ENCODE measurements around the gene C12orf60. TPM values are rescaled to one million over a fixed set of nuclear protein-coding genes. Genes with fewer than 3 reads are reported as not detected.

The C12orf60 gene
- total RNA-seq, 1 experiment from 2014 or later: 0.54 TPM

GRCh38 chr12:14860490-14860889 is 57.0 kb downstream of the C12orf60 start:
- ATAC-seq (no peak), DNase-seq (ENCODE audit: low read depth, low spot score) (no peak)
- ChIA-PET POLR2A (no interaction called here), CTCF (no interaction called here)
- in situ Hi-C loops (cut with HindIII; ENCODE audit: low pct_unique_long_range_greater_than_20kb, low sequenced_read_pairs) (no loop called here), intact Hi-C loops (cut with micrococcal nuclease; ENCODE audit: unreplicated experiment) (no loop called here)
- Histone ChIP-seq H3K27ac (ENCODE audit: low read length) (no peak overlapping the region), H3K36me3 (ENCODE audit: control insufficient read depth, insufficient read depth, low read length) (no peaks in the 10 kb centered on the region), H3K9me3 (ENCODE audit: control insufficient read depth, insufficient read depth, low read depth, low read length) (no peaks in the 10 kb centered on the region), H3K4me1 (ENCODE audit: control insufficient read depth, insufficient read depth, low read length) (no peaks in the 10 kb centered on the region), H3K4me3 (ENCODE audit: low read depth in 2 of 2, low read length in 2 of 2) (no peak overlapping the region), H3K27me3 (ENCODE audit: control insufficient read depth, insufficient read depth, low read length) (no peaks in the 10 kb centered on the region)
- BruUV-seq (replicated peaks): no TSS peak
- TF ChIP-seq REST (IDR thresholded peaks at IDR 0.05; ENCODE audit: insufficient read depth in 1 of 2, low read depth in 2 of 2, low read length in 1 of 2) (no peak), SIN3A (IDR thresholded peaks at IDR 0.05; ENCODE audit: borderline replicate concordance, insufficient read depth, low read depth, low read length) (no peak), POLR2AphosphoS5 (IDR thresholded peaks at IDR 0.05; ENCODE audit: low read depth, low read length) (no peak), TCF7L2 (IDR thresholded peaks at IDR 0.05; ENCODE audit: low read depth, low read length) (no peak)

- intact Hi-C loops (cut with micrococcal nuclease; ENCODE audit: unreplicated experiment): no loop called here
- in situ Hi-C loops (cut with HindIII; ENCODE audit: low pct_unique_long_range_greater_than_20kb, low sequenced_read_pairs): no loop called here
- Histone ChIP-seq H3K4me1 (ENCODE audit: control insufficient read depth, insufficient read depth, low read length) (no peaks in the 10 kb centered on the region), H3K27ac (ENCODE audit: low read length) (no peak overlapping the region), H3K9me3 (ENCODE audit: control insufficient read depth, insufficient read depth, low read depth, low read length) (no peaks in the 10 kb centered on the region), H3K27me3 (ENCODE audit: control insufficient read depth, insufficient read depth, low read length) (no peaks in the 10 kb centered on the region), H3K36me3 (ENCODE audit: control insufficient read depth, insufficient read depth, low read length) (no peaks in the 10 kb centered on the region), H3K4me3 (ENCODE audit: low read depth in 2 of 2, low read length in 2 of 2) (no peak overlapping the region)
- DNase-seq (ENCODE audit: low read depth, low spot score) (no peak), ATAC-seq (no peak)
- BruUV-seq (replicated peaks): no TSS peak
- ChIA-PET CTCF (no interaction called here), POLR2A (interaction anchor here (0.6 kb wide), 1 partner anchor 687 kb away, joined by 5 read pairs; no protein-coding TSS in a partner anchor)
- TF ChIP-seq POLR2AphosphoS5 (IDR thresholded peaks at IDR 0.05; ENCODE audit: low read depth, low read length) (no peak), SIN3A (IDR thresholded peaks at IDR 0.05; ENCODE audit: borderline replicate concordance, insufficient read depth, low read depth, low read length) (no peak), REST (IDR thresholded peaks at IDR 0.05; ENCODE audit: insufficient read depth in 1 of 2, low read depth in 2 of 2, low read length in 1 of 2) (no peak)
These were observed 65.5 kb downstream of the C12orf60 start for GRCh38 chr12:14868916-14869506.

GRCh38 chr12:14871247-14871646 is 67.8 kb downstream of the C12orf60 start:
- H3K4me1 ChIP-seq (ENCODE audit: control insufficient read depth, insufficient read depth, low read length): no peaks in the 10 kb centered on the region
- intact Hi-C loops (cut with micrococcal nuclease; ENCODE audit: unreplicated experiment) (no loop called here), in situ Hi-C loops (cut with HindIII; ENCODE audit: low pct_unique_long_range_greater_than_20kb, low sequenced_read_pairs) (no loop called here)
- H3K36me3 ChIP-seq (ENCODE audit: control insufficient read depth, insufficient read depth, low read length): no peaks in the 10 kb centered on the region
- TF ChIP-seq SIN3A (IDR thresholded peaks at IDR 0.05; ENCODE audit: borderline replicate concordance, insufficient read depth, low read depth, low read length) (no peak), TCF7L2 (IDR thresholded peaks at IDR 0.05; ENCODE audit: low read depth, low read length) (no peak), POLR2AphosphoS5 (IDR thresholded peaks at IDR 0.05; ENCODE audit: low read depth, low read length) (no peak), REST (IDR thresholded peaks at IDR 0.05; ENCODE audit: insufficient read depth in 1 of 2, low read depth in 2 of 2, low read length in 1 of 2) (no peak), CTCF (IDR thresholded peaks at IDR 0.05) (no peak)
- no peaks in the 10 kb centered on the region for H3K9me3 ChIP-seq (ENCODE audit: control insufficient read depth, insufficient read depth, low read depth, low read length)
- ATAC-seq: no peak
- no peaks in the 10 kb centered on the region for H3K27me3 ChIP-seq (ENCODE audit: control insufficient read depth, insufficient read depth, low read length)
- DNase-seq (ENCODE audit: low read depth, low spot score): no peak
- CTCF ChIA-PET: no interaction called here
- H3K27ac ChIP-seq (ENCODE audit: low read length): no peak overlapping the region
- no TSS peak for BruUV-seq (replicated peaks)
- POLR2A ChIA-PET: no interaction called here
- no peak overlapping the region for H3K4me3 ChIP-seq (ENCODE audit: low read depth in 2 of 2, low read length in 2 of 2)

All from Panc1 (cell line).